NCI-H1417 (cell line): ENCODE results near the gene WDR73.

Experiments
- DNase-seq, 3 experiments: peaks; one replicate each; lab custom pipeline; 2025; lab: John Stamatoyannopoulos, UW

The WDR73 gene

GRCh38 chr15:84611631-84612030 is 42.5 kb downstream of the WDR73 start:
- DNase-seq, result no peak

GRCh38 chr15:84609818-84610525 is 44.1 kb downstream of the WDR73 start:
- no peak for DNase-seq

- DNase-seq, result no peak
Measured at GRCh38 chr15:84608707-84609284, 45.3 kb downstream of the WDR73 start.

GRCh38 chr15:84606653-84607120 is 47.4 kb downstream of the WDR73 start:
- DNase-seq, result no peak

GRCh38 chr15:84605554-84605882 is 48.6 kb downstream of the WDR73 start:
- no peak for DNase-seq

- no peak for DNase-seq
Measured at GRCh38 chr15:84604826-84605553, 49.1 kb downstream of the WDR73 start.

- no peak for DNase-seq
Measured at GRCh38 chr15:84603630-84604379, 50.3 kb downstream of the WDR73 start.

- DNase-seq, result no peak
Measured at GRCh38 chr15:84601555-84601838, 52.6 kb downstream of the WDR73 start.

GRCh38 chr15:84600687-84601554 is 53.2 kb downstream of the WDR73 start, which contains the start of gene ZSCAN2:
Gene ZSCAN2 (plus strand): TSS chr15:84601009. CDS start chr15:84603928, 2,919 bp downstream.
- DNase-seq, result peak; percentile 87 to 98 (median 98)

GRCh38 chr15:84600331-84600686 is 53.8 kb downstream of the WDR73 start:
- peak; percentile 60 to 93 (median 93) for DNase-seq

GRCh38 chr15:84599906-84600305 is 54.2 kb downstream of the WDR73 start:
- DNase-seq, result peak in 2 of 3 experiments; percentile 63 to 74

GRCh38 chr15:84598993-84599392 is 55.1 kb downstream of the WDR73 start:
- DNase-seq, result peak in 2 of 3 experiments; percentile 11 to 57

GRCh38 chr15:84598250-84598649 is 55.8 kb downstream of the WDR73 start:
- no peak for DNase-seq

GRCh38 chr15:84597296-84597695 is 56.8 kb downstream of the WDR73 start:
- no peak for DNase-seq

- no peak for DNase-seq
Measured at GRCh38 chr15:84595660-84596059, 58.4 kb downstream of the WDR73 start.

- no peak for DNase-seq
Measured at GRCh38 chr15:84594617-84595290, 59.3 kb downstream of the WDR73 start.

GRCh38 chr15:84591815-84592214 is 62.3 kb downstream of the WDR73 start:
- no peak for DNase-seq

- no peak for DNase-seq
Measured at GRCh38 chr15:84590406-84590805, 63.7 kb downstream of the WDR73 start.
